ENCODE results near the gene GCC2.

GCC2 gene

DNA sequence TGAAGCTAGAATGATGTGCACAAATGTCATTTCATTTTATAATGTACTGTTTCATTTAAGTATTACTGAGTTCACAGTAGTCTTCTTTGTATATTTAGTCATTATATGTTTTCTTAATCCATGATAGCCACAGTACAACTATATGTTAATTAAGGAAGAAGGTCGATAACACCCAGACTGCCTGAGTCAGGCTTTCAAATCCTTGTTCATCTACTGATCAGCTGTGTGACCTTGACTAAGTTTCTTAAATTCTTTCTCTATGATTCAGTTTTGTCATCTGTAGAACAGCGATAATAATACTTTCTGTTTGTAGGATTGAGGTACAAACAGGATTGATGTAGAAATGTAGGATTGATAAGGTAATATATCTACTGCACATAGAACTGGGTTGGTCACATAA, 5.4 kb downstream of the GCC2 start:
- TF ChIP-seq CTCF (IDR thresholded peaks at IDR 0.05; ENCODE audit: low read depth, low read length, missing control alignments), result no peak
- H3K4me3 ChIP-seq (ENCODE audit: low read depth, low read length), result no peak overlapping the region
- DNase-seq (ENCODE audit: low read depth), result no peak
- in situ Hi-C loops (cut with HindIII; ENCODE audit: low sequenced_read_pairs), result loop anchor here (5.0 kb wide), 2 partner anchors 47 to 118 kb away; no protein-coding TSS in a partner anchor

DNA sequence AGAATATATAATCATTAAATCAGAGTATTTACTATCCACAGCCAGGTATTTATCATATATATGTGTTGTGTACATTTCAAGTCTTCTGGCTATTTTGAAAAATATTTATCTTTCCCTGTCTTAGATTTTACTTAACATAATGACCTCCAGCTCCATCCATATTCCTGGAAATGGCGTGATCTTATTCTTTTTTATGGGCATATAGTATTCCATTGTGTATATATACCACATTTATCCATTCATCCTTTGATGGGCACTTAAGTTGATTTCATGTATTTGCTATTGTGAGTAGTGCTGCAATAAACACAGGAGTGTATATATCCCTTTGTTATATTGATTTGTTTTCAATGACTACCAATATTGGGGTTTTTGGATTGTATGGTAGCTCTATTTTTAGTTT, 6.6 kb downstream of the GCC2 start:
- in situ Hi-C loops (cut with HindIII; ENCODE audit: low sequenced_read_pairs), result no loop called here
- no peak overlapping the region for H3K4me3 ChIP-seq (ENCODE audit: low read depth, low read length)
- no peak for TF ChIP-seq CTCF (IDR thresholded peaks at IDR 0.05; ENCODE audit: low read depth, low read length, missing control alignments)
- DNase-seq (ENCODE audit: low read depth), result no peak

- no peak overlapping the region for H3K4me3 ChIP-seq (ENCODE audit: low read depth, low read length)
- no peak for DNase-seq (ENCODE audit: low read depth)
- no peak for TF ChIP-seq CTCF (IDR thresholded peaks at IDR 0.05; ENCODE audit: low read depth, low read length, missing control alignments)
- in situ Hi-C loops (cut with HindIII; ENCODE audit: low sequenced_read_pairs), result no loop called here
Observed at GRCh38 chr2:108458082-108458481, 9.1 kb downstream of the GCC2 start.

GRCh38 chr2:108459441-108459840, 10.4 kb downstream of the GCC2 start:
- no peak for TF ChIP-seq CTCF (IDR thresholded peaks at IDR 0.05; ENCODE audit: low read depth, low read length, missing control alignments)
- in situ Hi-C loops (cut with HindIII; ENCODE audit: low sequenced_read_pairs), result no loop called here

GRCh38 chr2:108460345-108461037, 11.5 kb downstream of the GCC2 start:
- no peak for TF ChIP-seq CTCF (IDR thresholded peaks at IDR 0.05; ENCODE audit: low read depth, low read length, missing control alignments)
- no peak for DNase-seq (ENCODE audit: low read depth)
- H3K4me3 ChIP-seq (ENCODE audit: low read depth, low read length), result no peak overlapping the region
- in situ Hi-C loops (cut with HindIII; ENCODE audit: low sequenced_read_pairs), result no loop called here

More at GRCh38 chr2:108459441-108459840, 10.4 kb downstream of the GCC2 start:
- DNase-seq (ENCODE audit: low read depth), result no peak
- no peak overlapping the region for H3K4me3 ChIP-seq (ENCODE audit: low read depth, low read length)

DNA sequence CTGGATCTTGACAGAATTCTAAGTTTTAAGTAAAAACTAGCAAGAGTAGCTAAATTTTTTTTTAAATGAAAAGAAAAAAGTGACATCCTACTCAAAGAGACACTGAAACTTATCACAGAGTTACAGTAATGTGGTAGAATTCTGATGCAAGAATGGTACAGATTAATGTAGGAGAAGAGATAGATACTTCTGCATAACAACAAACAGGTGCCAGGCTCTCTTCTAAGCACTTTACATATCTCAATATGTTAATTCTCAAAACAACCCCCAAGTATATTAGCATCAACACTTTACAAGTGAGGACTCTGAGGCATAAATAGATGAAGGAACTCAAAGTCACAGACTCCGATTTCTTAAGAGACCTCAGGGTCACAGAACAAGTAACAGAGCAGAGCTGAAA, 28.1 kb downstream of the GCC2 start:
- H3K4me3 ChIP-seq (ENCODE audit: low read depth, low read length), result no peak overlapping the region
- in situ Hi-C loops (cut with HindIII; ENCODE audit: low sequenced_read_pairs), result no loop called here
- TF ChIP-seq CTCF (IDR thresholded peaks at IDR 0.05; ENCODE audit: low read depth, low read length, missing control alignments), result no peak
- DNase-seq (ENCODE audit: low read depth), result no peak
